Osteocyte (in vitro differentiated cells): ENCODE measurements around the gene MKNK1. TPM values are rescaled to one million over a fixed set of nuclear protein-coding genes. Genes with fewer than 3 reads are reported as not detected.

ENCODE experiments used
- DNase-seq: peaks from one replicate; pipeline ENCODE4 v3.0.0; 2021; ENCODE audit warnings: mixed read lengths; ENCODE audit not compliant: unreplicated experiment; ENCODE audit errors: extremely low spot score
- H3K27ac Mint-ChIP-seq: one replicate; pipeline ENCODE4 v1.8.0; 2021; ENCODE audit warnings: mild to moderate bottlenecking, mixed read lengths; ENCODE audit not compliant: unreplicated experiment
- H3K27me3 Mint-ChIP-seq: one replicate; pipeline ENCODE4 v1.8.0; 2021; ENCODE audit warnings: mixed read lengths; ENCODE audit not compliant: unreplicated experiment
- H3K36me3 Mint-ChIP-seq: one replicate; pipeline ENCODE4 v1.8.0; 2021; ENCODE audit warnings: mixed read lengths; ENCODE audit not compliant: unreplicated experiment
- H3K4me1 Mint-ChIP-seq: one replicate; pipeline ENCODE4 v1.8.0; 2021; ENCODE audit warnings: mixed read lengths; ENCODE audit not compliant: unreplicated experiment
- H3K4me3 Mint-ChIP-seq: one replicate; pipeline ENCODE4 v1.8.0; 2021; ENCODE audit warnings: mild to moderate bottlenecking, moderate library complexity, mixed read lengths; ENCODE audit not compliant: unreplicated experiment
- H3K9me3 Mint-ChIP-seq: one replicate; pipeline ENCODE4 v1.8.0; 2021; ENCODE audit warnings: mixed read lengths; ENCODE audit not compliant: unreplicated experiment
- total RNA-seq: library from RNA; stranded (reverse); gene quantifications from 2 replicates; pipeline ENCODE4 v1.2.1, GENCODE V29; 2021
- TF ChIP-seq, protein P1 (sequence below): fragments of 200-600 bp; sonication (generic); IDR thresholded peaks from 2 replicates; pipeline ENCODE4 v1.5.0; 2021; ENCODE audit warnings: antibody characterized with exemption, mild to moderate bottlenecking, moderate library complexity

Gene MKNK1
- total RNA-seq, 1 donor from 2014 or later, result 32.5 TPM

DNA sequence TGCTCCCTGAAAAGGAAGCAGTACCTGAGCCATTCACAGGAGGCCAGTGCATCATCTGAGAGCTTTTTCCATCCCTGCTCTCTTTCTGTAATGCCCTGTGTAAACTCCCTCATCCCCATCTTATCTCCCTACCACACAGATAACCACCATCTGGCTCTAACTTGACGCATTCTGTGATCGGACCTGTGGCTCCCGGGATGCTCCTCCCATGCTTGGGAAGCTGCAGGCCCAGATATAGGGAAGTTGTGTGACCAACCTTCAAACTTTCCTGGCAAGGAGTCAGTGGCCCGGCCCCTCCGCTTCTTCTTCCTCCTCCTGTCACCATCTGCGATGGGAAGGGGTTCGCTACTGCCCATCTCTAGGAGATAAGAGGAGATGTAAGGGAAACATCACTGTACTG, 21.1 kb downstream of the MKNK1 start:
- Mint-ChIP-seq H3K27ac (no peak overlapping the region), H3K9me3 (no peaks in the 10 kb centered on the region), H3K36me3 (peaks cover 31% of the 10 kb centered on the region), H3K27me3 (no peaks in the 10 kb centered on the region), H3K4me3 (no peak overlapping the region), H3K4me1 (no peaks in the 10 kb centered on the region)
- TF ChIP-seq, protein P1, sequence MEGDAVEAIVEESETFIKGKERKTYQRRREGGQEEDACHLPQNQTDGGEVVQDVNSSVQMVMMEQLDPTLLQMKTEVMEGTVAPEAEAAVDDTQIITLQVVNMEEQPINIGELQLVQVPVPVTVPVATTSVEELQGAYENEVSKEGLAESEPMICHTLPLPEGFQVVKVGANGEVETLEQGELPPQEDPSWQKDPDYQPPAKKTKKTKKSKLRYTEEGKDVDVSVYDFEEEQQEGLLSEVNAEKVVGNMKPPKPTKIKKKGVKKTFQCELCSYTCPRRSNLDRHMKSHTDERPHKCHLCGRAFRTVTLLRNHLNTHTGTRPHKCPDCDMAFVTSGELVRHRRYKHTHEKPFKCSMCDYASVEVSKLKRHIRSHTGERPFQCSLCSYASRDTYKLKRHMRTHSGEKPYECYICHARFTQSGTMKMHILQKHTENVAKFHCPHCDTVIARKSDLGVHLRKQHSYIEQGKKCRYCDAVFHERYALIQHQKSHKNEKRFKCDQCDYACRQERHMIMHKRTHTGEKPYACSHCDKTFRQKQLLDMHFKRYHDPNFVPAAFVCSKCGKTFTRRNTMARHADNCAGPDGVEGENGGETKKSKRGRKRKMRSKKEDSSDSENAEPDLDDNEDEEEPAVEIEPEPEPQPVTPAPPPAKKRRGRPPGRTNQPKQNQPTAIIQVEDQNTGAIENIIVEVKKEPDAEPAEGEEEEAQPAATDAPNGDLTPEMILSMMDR, result no peak
- no peak for DNase-seq

DNA sequence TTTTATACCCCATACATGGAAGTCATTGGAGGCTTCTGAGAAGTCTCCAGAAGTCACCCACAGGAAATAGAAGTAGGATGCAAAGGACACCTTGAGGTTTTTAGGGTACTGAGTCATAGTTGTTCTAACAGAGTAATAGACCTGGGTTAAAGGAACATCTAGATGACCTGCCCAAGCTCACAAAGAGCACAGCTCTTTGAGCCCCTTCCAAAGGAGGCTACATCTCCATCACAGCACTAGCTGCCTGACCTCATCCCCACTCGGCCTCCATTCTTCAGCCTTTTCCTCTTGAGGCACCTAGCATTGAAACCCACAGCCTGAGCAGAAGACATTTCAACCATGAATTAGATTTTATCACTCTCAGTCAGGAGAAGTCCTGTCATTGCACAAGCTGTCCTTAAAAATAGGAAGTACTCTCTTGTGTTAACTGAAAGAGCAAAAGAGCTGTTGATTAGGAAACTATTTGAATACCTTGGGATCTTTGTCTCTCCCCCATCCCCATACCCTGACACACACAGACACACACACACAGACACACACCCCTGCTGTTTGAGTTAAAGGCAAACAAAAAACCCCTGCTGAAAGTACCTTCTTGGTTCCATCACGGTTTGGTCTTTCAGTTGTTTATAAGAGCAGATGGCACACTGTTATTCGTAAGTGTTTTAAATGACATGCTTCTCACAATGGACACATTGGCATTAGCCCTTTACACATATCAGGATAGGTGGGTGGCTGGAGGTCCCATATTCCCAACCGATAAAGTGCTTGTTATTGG, 22.2 kb downstream of the MKNK1 start:
- no peaks in the 10 kb centered on the region for H3K27me3 Mint-ChIP-seq
- no peak overlapping the region for H3K4me3 Mint-ChIP-seq

DNA sequence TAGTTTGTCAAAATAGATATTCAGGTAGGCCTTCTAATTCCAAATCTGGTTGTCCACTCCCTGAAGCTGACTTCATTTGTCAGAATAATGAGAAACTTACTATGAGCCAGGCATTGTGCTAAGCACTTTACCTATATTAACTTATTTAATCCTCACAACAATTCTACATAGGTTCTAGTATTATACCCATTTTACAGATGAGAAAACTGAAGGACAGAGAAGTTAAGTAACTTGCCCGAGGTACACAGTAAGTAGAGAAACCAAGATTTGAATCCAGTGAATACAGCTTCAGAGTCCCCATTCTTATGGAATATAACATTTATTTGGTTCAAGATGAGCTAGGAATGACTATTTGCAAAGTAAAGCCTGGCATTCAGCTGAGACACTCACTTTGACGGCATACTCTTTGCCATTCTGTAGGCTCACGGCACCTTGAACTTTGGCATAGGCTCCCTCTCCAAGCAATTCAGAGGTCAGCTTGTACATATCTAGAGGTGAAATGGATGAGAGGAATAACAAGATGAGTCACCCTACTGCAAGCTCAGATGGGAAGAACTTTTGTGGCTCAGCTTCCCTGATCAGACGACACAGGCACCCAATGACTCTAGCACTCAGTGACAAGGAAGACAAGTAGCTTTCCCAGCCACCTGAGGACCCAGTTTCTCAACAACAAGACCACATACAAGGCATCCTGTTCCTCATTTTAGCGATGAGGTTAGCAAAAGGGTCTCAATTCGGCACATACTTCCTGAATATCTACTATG, 23.7 kb downstream of the MKNK1 start:
- no peak overlapping the region for H3K27ac Mint-ChIP-seq
- DNase-seq, result no peak
- H3K27me3 Mint-ChIP-seq, result no peaks in the 10 kb centered on the region
- no peaks in the 10 kb centered on the region for H3K9me3 Mint-ChIP-seq
- TF ChIP-seq, protein P1, result no peak
- H3K4me3 Mint-ChIP-seq, result no peak overlapping the region
- peaks cover 32% of the 10 kb centered on the region for H3K36me3 Mint-ChIP-seq
- no peaks in the 10 kb centered on the region for H3K4me1 Mint-ChIP-seq

More for the DNA sequence above, 22.2 kb downstream of the MKNK1 start:
- TF ChIP-seq, protein P1, result no peak
- Mint-ChIP-seq H3K27ac (no peak overlapping the region), H3K4me1 (no peaks in the 10 kb centered on the region), H3K36me3 (peaks cover 32% of the 10 kb centered on the region), H3K9me3 (no peaks in the 10 kb centered on the region)
- DNase-seq, result no peak

DNA sequence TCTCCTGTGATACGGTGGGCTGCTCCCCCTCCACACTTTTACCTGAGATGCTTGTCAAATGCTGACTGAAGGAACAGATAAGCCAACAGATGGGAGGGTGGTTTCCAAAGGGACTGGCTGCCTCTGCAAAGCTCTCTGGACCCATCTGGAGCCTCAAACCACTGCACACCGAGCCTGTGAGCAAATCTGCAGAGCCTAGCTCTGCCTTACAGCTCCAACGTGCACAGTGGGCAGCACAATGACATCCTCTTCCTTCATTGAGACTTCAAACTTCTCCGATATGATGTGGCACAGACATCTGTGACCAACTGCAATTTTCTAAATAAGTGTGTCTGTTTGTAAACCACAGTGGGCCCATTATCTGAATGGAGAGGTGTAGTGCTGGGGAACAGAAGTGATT, 26.4 kb downstream of the MKNK1 start:
- Mint-ChIP-seq H3K9me3 (no peaks in the 10 kb centered on the region), H3K4me3 (no peak overlapping the region), H3K36me3 (peaks cover 31% of the 10 kb centered on the region), H3K4me1 (no peaks in the 10 kb centered on the region), H3K27ac (no peak overlapping the region), H3K27me3 (no peaks in the 10 kb centered on the region)
- no peak for DNase-seq
- TF ChIP-seq, protein P1, result no peak

DNA sequence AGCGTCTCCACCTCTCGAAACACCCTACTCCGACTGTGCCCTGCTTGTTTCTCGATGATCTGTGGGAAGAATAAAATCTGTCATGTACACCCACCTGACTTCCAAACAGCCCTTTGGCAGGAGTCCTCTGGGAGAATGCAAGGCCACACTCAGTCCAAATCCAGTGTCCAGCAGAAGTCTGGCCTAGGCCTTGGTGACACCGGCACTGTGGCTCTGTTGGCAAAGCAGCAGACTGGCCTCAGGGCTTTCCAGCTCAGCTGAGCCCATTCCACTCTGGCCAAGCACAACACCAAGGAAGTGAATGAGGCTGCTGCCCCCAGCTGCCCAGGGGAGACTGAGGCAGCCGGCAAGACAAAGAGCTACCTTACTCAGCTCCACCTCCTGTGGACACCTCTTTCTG, 27.5 kb downstream of the MKNK1 start:
- no peak overlapping the region for H3K4me3 Mint-ChIP-seq
- TF ChIP-seq, protein P1, result no peak

More for the DNA sequence above, 27.5 kb downstream of the MKNK1 start:
- H3K27me3 Mint-ChIP-seq, result no peaks in the 10 kb centered on the region
- H3K9me3 Mint-ChIP-seq, result no peaks in the 10 kb centered on the region
- H3K27ac Mint-ChIP-seq, result no peak overlapping the region
- DNase-seq, result no peak
- no peaks in the 10 kb centered on the region for H3K4me1 Mint-ChIP-seq
- H3K36me3 Mint-ChIP-seq, result peaks cover 23% of the 10 kb centered on the region
